Ectodermal cell (in vitro differentiated cells): ENCODE results near the gene CSNK2A3.

Experiments
- H3K27ac ChIP-seq: 2 replicates; pipeline ENCODE4 v1.7.0; 2013; ENCODE audit warnings: mild to moderate bottlenecking, low read depth, low read length; ENCODE audit not compliant: insufficient read depth, poor library complexity, severe bottlenecking
- H3K27me3 ChIP-seq: 2 replicates; pipeline ENCODE4 v1.7.0; 2013; ENCODE audit warnings: mild to moderate bottlenecking, low read length; ENCODE audit not compliant: insufficient read depth, control insufficient read depth, poor library complexity, severe bottlenecking
- H3K36me3 ChIP-seq: one replicate; pipeline ENCODE4 v1.7.0; 2013; ENCODE audit warnings: low read length; ENCODE audit not compliant: control insufficient read depth, insufficient read depth
- H3K4me1 ChIP-seq: one replicate; pipeline ENCODE4 v1.7.0; 2013; ENCODE audit warnings: low read length; ENCODE audit not compliant: control insufficient read depth, insufficient read depth
- H3K4me3 ChIP-seq: 2 replicates; pipeline ENCODE4 v1.7.0; 2013; ENCODE audit warnings: low read depth, low read length, control low read depth; ENCODE audit not compliant: insufficient read depth
- H3K9me3 ChIP-seq: 2 replicates; pipeline ENCODE4 v1.7.0; 2013; ENCODE audit warnings: mild to moderate bottlenecking, low read length, moderate library complexity; ENCODE audit not compliant: control insufficient read depth
- WGBS, 2 experiments: methylation state at CpG; one replicate each; pipeline ENCODE4 v1.1.7; 2013; ENCODE audit warnings: missing lambda C conversion rate in 2 of 2; 5-methylcytosine and 5-hydroxymethylcytosine counted together

CSNK2A3 gene

DNA sequence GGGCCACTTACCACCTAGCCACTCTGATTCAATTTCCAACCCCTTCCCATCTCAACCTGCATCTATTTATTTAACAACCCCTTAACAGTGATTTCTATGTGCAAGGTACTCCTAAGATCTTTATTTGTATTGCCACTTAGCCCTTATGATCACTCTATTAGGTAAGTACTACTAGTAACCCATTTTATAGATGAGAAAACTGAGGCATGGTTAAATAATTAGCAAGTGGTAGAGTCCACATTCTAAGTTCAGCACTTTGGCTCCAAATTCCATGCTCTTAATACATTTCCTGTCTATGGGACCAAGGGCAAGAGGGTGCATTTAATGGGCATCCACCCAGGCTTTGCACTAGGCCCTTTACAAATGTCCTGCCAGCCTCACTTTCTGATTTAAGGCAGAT, 38.1 kb upstream of the CSNK2A3 start:
- Histone ChIP-seq H3K4me3 (no peak overlapping the region), H3K4me1 (peaks cover 5% of the 10 kb centered on the region), H3K9me3 (no peaks in the 10 kb centered on the region), H3K27me3 (no peaks in the 10 kb centered on the region), H3K36me3 (no peaks in the 10 kb centered on the region), H3K27ac (no peak overlapping the region)

DNA sequence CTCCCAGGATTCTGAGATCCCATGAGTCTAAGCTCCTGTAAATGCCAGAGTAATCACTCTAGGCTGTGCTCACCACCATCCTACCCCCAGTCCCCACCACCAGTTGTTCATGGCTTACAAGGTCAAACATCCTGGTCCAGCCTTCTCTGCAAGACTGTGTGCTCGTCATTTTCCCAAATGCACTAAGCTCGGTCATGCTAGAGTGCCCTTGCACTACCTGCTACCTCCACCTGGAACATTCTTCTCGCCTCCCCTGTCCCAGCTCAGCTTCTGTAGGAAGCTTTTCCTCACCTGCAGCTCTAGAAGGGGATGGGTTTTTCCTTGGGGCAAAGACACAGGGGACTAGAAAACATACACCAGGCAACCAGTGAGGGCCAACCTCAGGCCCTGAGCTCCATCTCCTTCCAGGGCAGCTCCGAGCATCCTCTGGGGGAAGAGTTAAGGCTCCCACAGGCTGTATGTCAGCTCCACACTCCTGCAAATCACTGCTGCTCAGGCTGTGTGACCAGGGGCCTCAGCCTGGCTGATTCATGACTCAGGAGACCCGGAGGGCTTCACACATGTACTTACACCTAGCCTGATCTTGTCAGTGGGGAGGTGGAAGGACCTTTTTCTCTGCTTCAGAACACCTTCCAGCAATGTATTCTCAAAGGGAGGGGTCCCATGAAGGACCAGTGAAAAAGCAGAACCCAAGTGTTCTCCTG, 37.2 kb upstream of the CSNK2A3 start:
- Histone ChIP-seq H3K4me1 (peaks cover 5% of the 10 kb centered on the region), H3K9me3 (no peaks in the 10 kb centered on the region), H3K4me3 (no peak overlapping the region), H3K36me3 (no peaks in the 10 kb centered on the region), H3K27me3 (no peaks in the 10 kb centered on the region), H3K27ac (no peak overlapping the region)
- 90 to 98% methylated on average over 5 of the region's 5 CpGs for WGBS, 2 experiments

- no peak overlapping the region for H3K4me3 ChIP-seq
- no peaks in the 10 kb centered on the region for H3K27me3 ChIP-seq
- no peaks in the 10 kb centered on the region for H3K9me3 ChIP-seq
- no peak overlapping the region for H3K27ac ChIP-seq
- WGBS, 2 experiments = 92 to 95% methylated on average over 4 of the region's 4 CpGs
- no peaks in the 10 kb centered on the region for H3K36me3 ChIP-seq
- peaks cover 5% of the 10 kb centered on the region for H3K4me1 ChIP-seq
Measured at GRCh38 chr11:11389238-11389637, 36.2 kb upstream of the CSNK2A3 start.

DNA sequence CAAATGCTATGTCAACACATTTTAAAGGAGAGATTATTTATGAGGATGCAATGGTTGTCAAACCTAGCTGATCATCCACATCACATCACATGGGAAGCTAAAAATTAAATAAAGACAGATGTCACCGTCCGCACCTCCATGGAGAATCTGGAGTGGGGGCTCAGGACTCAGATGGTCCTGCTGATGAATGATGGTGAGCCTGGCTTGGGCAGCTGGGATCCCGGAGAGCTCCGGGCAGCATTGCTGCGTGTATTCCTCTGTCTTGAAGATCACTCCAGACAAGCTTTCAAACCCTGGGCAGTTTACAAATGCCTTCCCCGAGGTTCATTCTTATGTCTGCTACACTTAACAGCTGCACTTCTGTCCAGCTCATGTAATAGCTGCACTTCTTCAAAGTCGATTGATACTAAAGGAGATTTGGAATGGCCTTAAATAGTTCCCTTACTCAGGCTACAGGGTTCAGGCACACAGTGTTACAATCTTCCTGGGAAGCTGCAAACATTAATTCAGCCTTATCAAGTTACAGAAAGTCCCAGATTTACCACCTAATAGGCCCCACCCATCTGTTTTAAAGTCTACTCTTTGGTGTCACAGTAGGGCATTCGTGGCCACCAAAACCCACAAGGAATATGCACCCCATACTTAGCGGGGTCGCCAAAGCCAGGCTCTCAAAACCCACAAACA, 34.7 kb upstream of the CSNK2A3 start:
- Histone ChIP-seq H3K27ac (no peak overlapping the region), H3K4me1 (peaks cover 5% of the 10 kb centered on the region), H3K36me3 (no peaks in the 10 kb centered on the region), H3K4me3 (no peak overlapping the region), H3K27me3 (no peaks in the 10 kb centered on the region), H3K9me3 (no peaks in the 10 kb centered on the region)
- WGBS, 2 experiments = 90 to 91% methylated on average over 10 of the region's 10 CpGs

GRCh38 chr11:11387207-11387606, 34.2 kb upstream of the CSNK2A3 start:
- peaks cover 5% of the 10 kb centered on the region for H3K4me1 ChIP-seq
- H3K27ac ChIP-seq = no peak overlapping the region
- no peaks in the 10 kb centered on the region for H3K36me3 ChIP-seq
- H3K4me3 ChIP-seq = no peak overlapping the region
- no peaks in the 10 kb centered on the region for H3K27me3 ChIP-seq
- no peaks in the 10 kb centered on the region for H3K9me3 ChIP-seq
- 69 to 70% methylated on average over 4 of the region's 4 CpGs for WGBS, 2 experiments

DNA sequence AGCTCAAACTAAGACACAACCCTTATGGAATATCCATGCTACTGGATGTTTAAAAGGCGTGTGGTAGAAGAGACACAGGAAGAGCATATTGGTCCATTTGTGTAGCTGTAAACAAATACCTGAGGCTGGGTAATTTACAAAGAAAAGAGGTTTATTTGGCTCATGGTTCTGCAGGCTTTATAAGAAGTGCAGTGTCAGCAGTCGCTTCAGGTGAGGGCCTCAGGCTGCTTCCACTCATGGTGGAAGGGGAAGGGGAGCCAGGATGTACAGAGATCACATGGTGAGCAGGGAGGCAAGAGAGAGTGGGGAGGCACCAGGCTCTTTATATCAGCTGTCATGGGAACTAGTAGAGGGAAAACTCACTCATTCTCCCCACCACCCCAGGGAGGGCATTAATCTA, 31.8 kb upstream of the CSNK2A3 start:
- H3K4me3 ChIP-seq = no peak overlapping the region
- H3K36me3 ChIP-seq = no peaks in the 10 kb centered on the region
- no peak overlapping the region for H3K27ac ChIP-seq
- H3K4me1 ChIP-seq = peaks cover 5% of the 10 kb centered on the region
- H3K9me3 ChIP-seq = no peaks in the 10 kb centered on the region
- H3K27me3 ChIP-seq = no peaks in the 10 kb centered on the region
- 86 to 93% methylated on average over 2 of the region's 2 CpGs for WGBS, 2 experiments

DNA sequence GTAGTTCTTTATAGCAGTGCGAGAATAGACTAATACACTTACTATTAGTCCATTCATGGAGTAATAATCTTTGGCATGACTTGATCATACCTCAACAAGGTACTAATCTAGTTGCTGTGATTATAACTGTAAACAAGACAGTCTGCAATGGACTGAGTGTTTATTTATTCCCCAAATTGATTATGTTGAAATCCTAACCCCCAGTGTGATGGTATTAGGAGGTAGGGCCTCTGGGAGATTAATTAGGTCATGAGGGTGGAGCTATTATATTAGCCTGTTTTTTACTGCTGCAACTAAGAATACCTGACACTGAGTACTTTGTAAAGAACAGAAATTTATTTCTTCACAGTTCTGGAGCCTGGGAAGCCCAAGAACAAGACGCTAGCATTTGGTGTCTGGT, 30.9 kb upstream of the CSNK2A3 start:
- Histone ChIP-seq H3K4me3 (no peak overlapping the region), H3K36me3 (no peaks in the 10 kb centered on the region), H3K9me3 (no peaks in the 10 kb centered on the region), H3K27ac (no peak overlapping the region), H3K27me3 (no peaks in the 10 kb centered on the region), H3K4me1 (peaks cover 5% of the 10 kb centered on the region)
- WGBS, 2 experiments = 90 to 96% methylated on average over 2 of the region's 2 CpGs

- no peaks in the 10 kb centered on the region for H3K9me3 ChIP-seq
- WGBS, 2 experiments = 84 to 85% methylated on average over 7 of the region's 7 CpGs
- H3K4me3 ChIP-seq = no peak overlapping the region
- no peak overlapping the region for H3K27ac ChIP-seq
- no peaks in the 10 kb centered on the region for H3K36me3 ChIP-seq
- H3K27me3 ChIP-seq = no peaks in the 10 kb centered on the region
- peaks cover 5% of the 10 kb centered on the region for H3K4me1 ChIP-seq
Measured at GRCh38 chr11:11382858-11383532, 29.9 kb upstream of the CSNK2A3 start.

DNA sequence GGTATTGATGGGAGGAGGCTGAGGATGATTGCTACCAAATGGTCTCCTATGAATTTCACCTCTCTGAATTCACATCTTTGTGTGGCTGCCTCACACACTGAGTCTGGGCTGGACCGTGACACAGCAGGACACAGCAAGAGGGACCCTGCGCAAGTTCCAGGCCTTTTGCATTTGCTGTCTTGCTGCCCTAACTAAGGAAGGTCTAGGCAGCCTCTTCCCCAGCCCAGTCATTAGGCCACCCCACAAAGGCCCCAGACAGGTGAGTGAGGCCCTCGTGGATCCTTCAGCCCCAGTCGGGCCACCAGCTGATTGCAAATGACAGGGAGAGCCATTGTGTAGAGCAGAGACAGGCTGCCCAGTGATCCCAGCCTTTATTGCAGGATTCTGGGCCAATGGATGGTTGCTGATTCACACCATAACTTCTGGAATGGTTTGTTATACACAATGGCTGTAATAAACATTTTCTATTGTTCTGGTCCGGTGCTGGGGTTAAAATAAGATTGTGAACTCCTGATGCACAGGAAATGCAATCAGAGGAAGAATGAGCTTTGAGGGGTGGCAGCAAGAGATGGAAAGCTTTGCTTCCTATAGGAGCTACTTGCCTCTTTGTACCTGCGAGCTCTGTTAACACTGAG, 28.5 kb upstream of the CSNK2A3 start:
- H3K9me3 ChIP-seq = no peaks in the 10 kb centered on the region
- H3K27me3 ChIP-seq = no peaks in the 10 kb centered on the region
- no peak overlapping the region for H3K4me3 ChIP-seq
- WGBS, 2 experiments = 86 to 90% methylated on average over 6 of the region's 6 CpGs
- no peak overlapping the region for H3K27ac ChIP-seq
- H3K4me1 ChIP-seq = no peaks in the 10 kb centered on the region
- H3K36me3 ChIP-seq = no peaks in the 10 kb centered on the region

DNA sequence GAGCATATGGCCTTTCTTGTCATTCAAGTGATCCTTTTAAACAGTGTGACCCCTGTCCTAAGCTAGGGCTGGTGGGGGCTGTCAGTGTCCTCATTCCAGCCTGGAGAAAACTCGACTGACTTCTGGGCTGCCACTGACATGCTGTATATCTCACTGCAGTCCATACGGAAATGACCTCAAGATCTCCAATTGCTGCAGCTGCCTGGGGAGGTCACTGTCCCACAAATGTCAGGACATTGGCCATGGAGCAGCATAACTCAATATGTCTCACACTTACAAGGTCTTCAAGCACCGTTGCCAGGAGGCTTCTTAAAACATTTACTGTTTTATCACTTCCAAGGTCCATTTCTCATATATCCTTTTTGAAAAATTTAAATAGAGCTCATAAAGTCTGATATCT, 27.8 kb upstream of the CSNK2A3 start:
- Histone ChIP-seq H3K4me1 (no peaks in the 10 kb centered on the region), H3K27ac (no peak overlapping the region), H3K27me3 (no peaks in the 10 kb centered on the region), H3K4me3 (no peak overlapping the region), H3K36me3 (no peaks in the 10 kb centered on the region), H3K9me3 (no peaks in the 10 kb centered on the region)
- 87 to 88% methylated on average over 3 of the region's 3 CpGs for WGBS, 2 experiments
